Activated T-cell treated with anti-CD3 and anti-CD28 coated beads, Interleukin-2, amount 50 U/mL, for 1 hour (primary cell): ENCODE results near the gene PGP.
"Not testable (repeated sequence)": the region's sequence is repeated elsewhere in the genome, so short reads cannot be mapped to it uniquely, and the experiment has no call there.

Source experiments
- DNase-seq: peaks from one replicate; pipeline ENCODE4 v3.0.0-alpha.2; 2020

Gene PGP

GRCh38 chr16:2213817-2214718, 572 bp downstream of the PGP start:
- no peak for DNase-seq

- no peak for DNase-seq
These were observed 2.0 kb downstream of the PGP start for GRCh38 chr16:2212362-2213324.

DNA sequence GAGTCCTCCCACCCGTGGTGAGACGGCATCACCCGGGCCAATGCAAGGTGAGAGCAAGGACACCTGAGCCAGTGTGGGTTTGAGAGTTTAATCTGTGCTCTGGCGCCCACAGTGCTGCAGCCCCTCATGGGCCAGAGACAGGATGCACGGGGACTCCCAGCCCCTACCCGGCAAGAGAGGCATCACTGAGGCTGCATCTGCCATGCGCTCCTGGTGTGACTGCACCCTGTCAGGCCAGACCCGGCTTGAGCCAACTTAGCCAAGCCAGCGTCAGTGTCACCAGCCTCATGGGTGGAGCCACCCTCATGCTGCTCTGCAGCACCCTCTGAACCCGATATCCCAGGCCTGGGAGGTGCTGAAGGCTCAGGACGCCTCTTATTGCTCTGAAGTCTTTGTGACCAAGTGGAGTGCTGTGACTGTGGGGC, 2.7 kb downstream of the PGP start:
- no peak for DNase-seq

DNA sequence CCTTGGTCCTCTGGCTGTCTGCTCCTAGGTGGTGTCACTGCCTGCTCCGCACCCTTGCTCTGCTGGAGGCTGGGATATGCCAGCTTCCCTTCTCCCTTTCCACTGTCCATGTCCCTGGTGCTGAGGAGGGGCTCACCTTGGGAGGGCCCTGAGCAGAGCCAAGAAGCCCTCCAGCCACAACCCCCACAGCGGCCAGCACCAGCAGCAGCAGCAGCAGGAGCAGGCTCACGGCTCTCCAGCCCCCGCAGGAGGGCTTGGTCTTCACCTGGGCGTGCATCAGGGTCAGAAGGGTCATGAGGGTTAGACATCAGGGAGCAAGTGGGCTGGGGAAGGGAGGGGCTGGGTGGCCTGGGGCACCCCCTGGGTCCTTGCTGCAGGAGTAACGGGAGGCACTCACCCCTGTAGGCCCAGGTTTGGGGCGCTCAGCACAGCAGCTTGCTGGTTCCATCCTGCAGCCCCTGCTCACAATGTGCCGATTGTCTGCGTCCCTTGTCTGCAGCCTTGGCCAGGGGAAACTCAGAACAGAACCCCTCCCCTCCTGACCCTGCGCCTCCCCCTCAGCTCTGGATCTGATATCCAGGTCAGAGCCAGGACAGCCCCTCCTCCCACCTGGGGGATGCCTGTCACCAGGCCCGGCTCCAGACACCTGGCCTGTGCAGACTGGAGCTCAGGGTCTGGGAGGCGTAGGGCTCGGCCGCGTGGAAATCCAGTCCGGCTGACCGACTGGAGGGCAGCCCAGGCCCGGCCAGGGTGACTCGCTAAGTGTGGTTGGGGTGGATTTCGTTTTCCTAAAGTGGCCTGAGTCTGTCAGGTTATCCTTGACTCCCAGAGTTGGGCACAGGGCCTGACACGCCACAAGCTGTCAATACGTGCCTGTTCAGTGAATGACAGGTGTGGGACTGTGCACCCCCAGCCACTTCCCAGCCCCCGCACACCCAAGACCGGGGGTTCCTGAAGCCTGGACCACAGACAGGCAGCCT, 4.0 kb downstream of the PGP start, which contains the start of gene BRICD5:
TSS of gene BRICD5 (minus strand) at position 478 of the 980 bp plus-strand sequence. CDS start at position 448, 30 bp downstream.
- no peak for DNase-seq

- no peak for DNase-seq
These were observed 4.7 kb downstream of the PGP start for GRCh38 chr16:2210009-2210332.

DNA sequence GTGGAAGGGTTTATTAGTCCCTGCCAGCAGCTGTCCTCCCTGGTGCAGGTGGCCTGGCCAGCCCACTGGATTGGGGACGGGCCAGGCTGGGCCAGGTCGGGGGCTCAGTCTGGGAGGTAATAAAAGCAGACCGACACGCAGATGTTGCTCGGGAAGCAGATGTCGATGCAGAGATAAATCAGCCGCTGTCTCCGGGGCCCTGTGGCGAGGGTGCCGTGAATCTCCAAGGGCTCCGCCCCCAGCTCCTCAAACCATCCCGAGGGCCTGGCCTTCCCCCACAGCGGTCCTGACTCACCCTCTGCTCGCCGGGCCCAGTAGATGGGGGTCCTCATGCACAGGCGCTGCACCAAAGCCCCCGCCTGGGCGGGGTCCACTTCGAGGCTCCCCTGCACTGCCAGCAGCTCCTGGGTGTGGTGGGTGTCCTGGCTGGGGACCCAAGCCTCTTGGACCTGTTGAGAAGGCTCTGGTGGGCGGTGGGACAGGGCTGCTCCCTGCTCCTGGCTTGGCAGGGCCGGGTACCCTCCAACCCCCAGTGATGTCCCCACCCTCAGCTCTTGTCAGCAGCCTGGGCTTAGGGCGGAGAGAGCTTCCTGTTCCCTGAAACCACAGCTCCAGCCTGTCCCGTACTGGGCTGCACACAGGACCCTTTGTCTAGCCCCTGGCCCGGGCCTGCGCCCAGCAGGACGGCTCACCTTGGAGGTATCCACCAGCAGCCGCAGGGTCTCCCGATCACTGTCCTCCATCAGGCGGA, 5.2 kb downstream of the PGP start:
- DNase-seq: no peak

DNA sequence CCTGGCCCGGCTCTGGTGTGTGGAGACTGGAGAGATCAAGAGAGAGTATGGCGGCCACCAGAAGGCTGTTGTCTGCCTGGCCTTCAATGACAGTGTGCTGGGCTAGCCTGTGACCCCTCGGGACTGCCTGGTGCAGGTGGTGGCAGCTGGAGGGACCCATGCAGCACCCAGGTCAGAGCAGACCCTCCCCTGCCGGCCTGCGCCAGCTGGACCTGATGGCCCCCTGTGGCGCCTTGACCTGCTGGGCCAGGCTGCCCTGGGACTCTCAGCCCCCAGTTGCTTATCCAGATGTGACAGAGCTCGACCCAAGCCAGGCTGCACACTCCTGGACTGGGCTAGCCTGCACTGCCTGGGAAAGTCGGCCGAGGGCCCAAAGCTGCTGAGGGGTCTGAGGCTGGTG, 5.9 kb downstream of the PGP start:
- DNase-seq: no peak

- no peak for DNase-seq
These were observed 6.3 kb downstream of the PGP start for GRCh38 chr16:2208308-2208707.

- DNase-seq: no peak
These were observed 6.8 kb downstream of the PGP start for GRCh38 chr16:2207872-2208271.

- no peak for DNase-seq
These were observed 7.7 kb downstream of the PGP start for GRCh38 chr16:2206780-2207433.

- DNase-seq: no peak
These were observed 8.2 kb downstream of the PGP start for GRCh38 chr16:2206420-2206779.

- no peak for DNase-seq
These were observed 8.7 kb downstream of the PGP start for GRCh38 chr16:2205967-2206313.

GRCh38 chr16:2205104-2205966, 9.3 kb downstream of the PGP start, which contains the start of gene MLST8:
Gene MLST8 (plus strand): TSS chr16:2205454. CDS start chr16:2206086, 632 bp downstream.
- peak; percentile 96 for DNase-seq

- DNase-seq: peak; percentile 28
These were observed 10.1 kb downstream of the PGP start for GRCh38 chr16:2204416-2205103.

DNA sequence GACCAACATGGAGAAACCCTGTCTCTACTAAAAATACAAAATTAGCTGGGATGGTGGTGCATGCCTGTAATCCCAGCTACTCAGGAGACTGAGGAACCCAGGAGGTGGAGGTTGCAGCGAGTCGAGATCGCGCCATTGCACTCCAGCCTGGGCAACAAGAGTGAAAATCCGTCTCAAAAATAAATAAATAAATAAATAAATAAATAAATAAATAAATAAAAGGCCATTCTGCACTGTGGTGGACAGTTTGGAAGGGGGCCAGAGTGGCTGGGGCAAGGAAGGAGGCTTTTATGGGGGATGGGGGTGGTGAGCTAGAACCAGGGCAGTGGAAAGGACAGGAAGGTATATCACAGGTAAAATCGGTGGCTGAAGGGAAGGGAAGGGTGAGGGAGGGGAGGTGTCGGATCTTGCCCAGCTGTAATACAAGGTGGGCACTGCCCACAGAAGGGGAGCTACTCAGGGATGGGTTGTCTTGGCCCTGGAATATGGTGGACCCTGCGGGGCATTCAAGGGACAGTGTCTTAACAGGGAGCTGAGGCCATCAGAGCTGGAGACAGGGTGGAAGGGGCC, 11.4 kb downstream of the PGP start:
- DNase-seq: not testable (repeated sequence)

GRCh38 chr16:2200313-2200712, 14.3 kb downstream of the PGP start:
- DNase-seq: no peak

DNA sequence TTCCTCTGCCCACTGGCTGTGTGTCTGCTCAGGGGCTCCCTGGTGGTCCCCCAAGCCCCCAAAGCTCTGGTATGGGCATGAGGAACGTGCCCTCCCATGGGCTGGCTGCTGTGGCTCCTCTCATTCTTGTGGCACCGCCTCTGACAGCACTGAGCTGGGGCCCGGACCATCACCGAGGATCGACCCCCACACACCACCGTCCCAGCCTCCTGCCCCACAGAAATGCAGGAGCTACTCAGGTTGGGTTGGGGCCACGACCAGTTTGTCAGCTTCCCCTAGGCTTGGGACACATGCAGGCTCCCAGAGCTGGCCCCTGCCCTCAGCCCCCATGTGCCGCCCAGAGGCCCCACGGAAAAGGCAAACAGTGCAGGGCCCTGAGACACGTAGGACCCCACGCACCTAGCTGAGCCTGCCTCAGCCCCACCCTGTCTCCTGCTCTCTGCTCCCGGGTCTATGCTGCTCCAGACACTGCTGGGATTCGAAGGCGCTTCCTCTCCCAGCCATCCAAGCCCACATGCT, 15.0 kb downstream of the PGP start:
- DNase-seq: no peak

GRCh38 chr16:2199095-2199494, 15.5 kb downstream of the PGP start:
- no peak for DNase-seq

DNA sequence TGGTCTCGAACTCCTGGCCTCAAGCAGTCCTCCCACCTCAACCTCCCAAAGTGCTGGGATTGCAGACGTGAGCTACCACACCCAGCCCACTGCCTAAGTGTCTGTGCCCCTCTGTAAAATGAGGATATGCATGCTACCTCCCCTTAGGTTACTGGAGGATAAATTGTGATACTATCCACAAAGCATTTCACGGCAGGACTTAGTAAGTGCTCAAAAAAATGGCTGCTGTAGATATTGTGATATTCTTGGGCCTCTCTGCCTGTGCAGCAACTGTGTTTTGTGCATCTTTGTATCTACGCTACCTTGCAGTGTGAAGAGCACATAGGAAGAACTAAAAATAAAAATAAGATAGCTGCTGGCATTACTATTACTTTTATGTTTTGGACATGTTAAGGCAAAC, 16.4 kb downstream of the PGP start:
- DNase-seq: no peak
